AG04449 (cell line): Measurements from ENCODE around the gene HSD17B8.

ENCODE experiments used
- CTCF ChIA-PET: fragments of 350-600 bp; formaldehyde crosslinking; extraction: SDS; loops from one replicate; lab custom pipeline; 2021; ENCODE audit warnings: antibody characterized with exemption; lab: Yijun Ruan, JAX
- POLR2A ChIA-PET: fragments of 400-600, 350-600 bp; formaldehyde crosslinking; extraction: SDS; loops from one replicate; lab custom pipeline; 2020; ENCODE audit warnings: antibody characterized with exemption, inconsistent platforms; lab: Yijun Ruan, JAX
- DNase-seq: peaks from one replicate; pipeline ENCODE4 v3.0.0-alpha.2; 2010; ENCODE audit warnings: low read depth, low spot score
- H3K4me3 ChIP-seq: 2 replicates; pipeline ENCODE4 v1.5.1; 2011; ENCODE audit warnings: low read depth, mild to moderate bottlenecking, control low read depth, low read length
- TF ChIP-seq, protein P1 (sequence below): IDR thresholded peaks from one replicate; pipeline ENCODE4 v1.5.1; 2011; ENCODE audit warnings: mild to moderate bottlenecking, moderate library complexity, low read length, control low read depth, inconsistent platforms; ENCODE audit not compliant: insufficient read depth; ENCODE audit errors: missing control alignments

The HSD17B8 gene

DNA sequence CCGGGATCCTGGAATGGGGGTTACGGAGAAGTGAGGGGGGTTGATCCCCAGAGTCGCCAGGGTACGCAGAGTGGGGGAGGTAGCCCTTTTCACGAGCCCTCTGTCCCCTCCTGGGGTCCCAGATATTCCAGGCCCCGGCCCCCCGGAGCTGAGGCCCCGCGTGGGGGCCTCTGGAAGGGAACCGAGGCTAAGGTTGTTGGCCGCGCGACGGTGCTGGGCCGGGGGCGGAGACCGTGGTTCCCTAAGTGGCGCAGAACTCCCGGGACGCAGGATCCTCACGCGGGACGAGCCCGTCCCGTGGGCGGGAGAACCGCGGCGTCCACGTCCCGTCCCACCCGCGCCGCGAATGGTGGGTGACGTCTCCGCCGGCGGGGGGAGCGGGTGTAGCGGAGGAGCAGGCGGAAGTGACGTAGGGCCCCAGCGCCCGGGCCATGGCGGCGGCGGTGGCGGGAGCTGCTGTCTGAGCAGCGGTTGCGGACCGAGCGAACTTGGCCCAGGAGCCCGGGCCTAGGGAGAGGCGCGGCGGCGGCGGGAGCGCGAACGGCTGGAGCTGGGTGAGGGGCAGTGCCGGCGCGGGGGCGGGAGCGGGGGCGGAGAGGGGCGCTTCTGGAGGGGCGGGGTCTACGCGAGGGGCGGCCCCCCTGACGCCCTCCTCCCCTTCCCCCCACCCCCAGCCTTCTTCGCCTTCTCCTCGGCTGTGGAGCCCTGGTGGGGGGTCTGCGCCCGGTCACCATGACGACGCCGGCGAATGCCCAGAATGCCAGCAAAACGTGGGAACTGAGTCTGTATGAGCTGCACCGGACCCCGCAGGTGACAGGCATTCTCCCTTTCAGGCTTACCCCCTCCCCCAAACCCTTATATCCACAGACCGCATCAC lies 3.9 kb downstream of the HSD17B8 start, which contains the start of gene RING1:
Gene RING1, plus strand, starts transcription at position 410 of the 877 bp plus-strand sequence. Its CDS starts 323 bp downstream, at position 733.
- DNase-seq: no peak
- ChIA-PET POLR2A (interaction anchor here (0.7 to 2.5 kb wide), 5 partner anchors 9 to 236 kb away, joined by 3 to 25 read pairs (median 5); no protein-coding TSS in a partner anchor), CTCF (interaction anchor here (0.6 to 6.0 kb wide), 6 partner anchors 10 to 41 kb away, joined by 3 to 36 read pairs (median 4); no protein-coding TSS in a partner anchor)
- H3K4me3 ChIP-seq: peak within 1 kb of the TSS; percentile 83
- TF ChIP-seq, protein P1, sequence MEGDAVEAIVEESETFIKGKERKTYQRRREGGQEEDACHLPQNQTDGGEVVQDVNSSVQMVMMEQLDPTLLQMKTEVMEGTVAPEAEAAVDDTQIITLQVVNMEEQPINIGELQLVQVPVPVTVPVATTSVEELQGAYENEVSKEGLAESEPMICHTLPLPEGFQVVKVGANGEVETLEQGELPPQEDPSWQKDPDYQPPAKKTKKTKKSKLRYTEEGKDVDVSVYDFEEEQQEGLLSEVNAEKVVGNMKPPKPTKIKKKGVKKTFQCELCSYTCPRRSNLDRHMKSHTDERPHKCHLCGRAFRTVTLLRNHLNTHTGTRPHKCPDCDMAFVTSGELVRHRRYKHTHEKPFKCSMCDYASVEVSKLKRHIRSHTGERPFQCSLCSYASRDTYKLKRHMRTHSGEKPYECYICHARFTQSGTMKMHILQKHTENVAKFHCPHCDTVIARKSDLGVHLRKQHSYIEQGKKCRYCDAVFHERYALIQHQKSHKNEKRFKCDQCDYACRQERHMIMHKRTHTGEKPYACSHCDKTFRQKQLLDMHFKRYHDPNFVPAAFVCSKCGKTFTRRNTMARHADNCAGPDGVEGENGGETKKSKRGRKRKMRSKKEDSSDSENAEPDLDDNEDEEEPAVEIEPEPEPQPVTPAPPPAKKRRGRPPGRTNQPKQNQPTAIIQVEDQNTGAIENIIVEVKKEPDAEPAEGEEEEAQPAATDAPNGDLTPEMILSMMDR: no peak

DNA sequence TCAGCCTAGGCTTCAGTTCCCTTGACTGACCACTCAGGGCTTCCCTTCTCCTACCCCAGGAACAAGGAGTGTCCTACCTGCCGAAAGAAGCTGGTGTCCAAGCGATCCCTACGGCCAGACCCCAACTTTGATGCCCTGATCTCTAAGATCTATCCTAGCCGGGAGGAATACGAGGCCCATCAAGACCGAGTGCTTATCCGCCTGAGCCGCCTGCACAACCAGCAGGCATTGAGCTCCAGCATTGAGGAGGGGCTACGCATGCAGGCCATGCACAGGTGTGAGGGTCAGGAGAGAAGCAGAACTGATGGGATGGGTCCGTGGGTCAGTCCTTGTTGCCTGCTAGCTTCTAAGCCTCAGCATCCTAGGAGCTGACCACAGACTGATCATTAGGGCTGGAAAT lies 5.4 kb downstream of the HSD17B8 start:
- ChIA-PET CTCF (interaction anchor here (1.8 to 6.0 kb wide), 2 partner anchors 12 to 40 kb away, joined by 4 to 36 read pairs; no protein-coding TSS in a partner anchor), POLR2A (no interaction called here)
- DNase-seq: no peak
- TF ChIP-seq, protein P1: no peak
- no peak overlapping the region for H3K4me3 ChIP-seq

DNA sequence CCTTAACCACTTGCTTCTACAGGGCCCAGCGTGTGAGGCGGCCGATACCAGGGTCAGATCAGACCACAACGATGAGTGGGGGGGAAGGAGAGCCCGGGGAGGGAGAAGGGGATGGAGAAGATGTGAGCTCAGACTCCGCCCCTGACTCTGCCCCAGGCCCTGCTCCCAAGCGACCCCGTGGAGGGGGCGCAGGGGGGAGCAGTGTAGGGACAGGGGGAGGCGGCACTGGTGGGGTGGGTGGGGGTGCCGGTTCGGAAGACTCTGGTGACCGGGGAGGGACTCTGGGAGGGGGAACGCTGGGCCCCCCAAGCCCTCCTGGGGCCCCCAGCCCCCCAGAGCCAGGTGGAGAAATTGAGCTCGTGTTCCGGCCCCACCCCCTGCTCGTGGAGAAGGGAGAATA lies 6.7 kb downstream of the HSD17B8 start:
- no peak for DNase-seq
- POLR2A ChIA-PET: no interaction called here
- no peak overlapping the region for H3K4me3 ChIP-seq
- CTCF ChIA-PET: interaction anchor here (1.8 to 6.0 kb wide), 2 partner anchors 13 to 38 kb away, joined by 4 to 36 read pairs; no protein-coding TSS in a partner anchor
- TF ChIP-seq, protein P1: no peak

DNA sequence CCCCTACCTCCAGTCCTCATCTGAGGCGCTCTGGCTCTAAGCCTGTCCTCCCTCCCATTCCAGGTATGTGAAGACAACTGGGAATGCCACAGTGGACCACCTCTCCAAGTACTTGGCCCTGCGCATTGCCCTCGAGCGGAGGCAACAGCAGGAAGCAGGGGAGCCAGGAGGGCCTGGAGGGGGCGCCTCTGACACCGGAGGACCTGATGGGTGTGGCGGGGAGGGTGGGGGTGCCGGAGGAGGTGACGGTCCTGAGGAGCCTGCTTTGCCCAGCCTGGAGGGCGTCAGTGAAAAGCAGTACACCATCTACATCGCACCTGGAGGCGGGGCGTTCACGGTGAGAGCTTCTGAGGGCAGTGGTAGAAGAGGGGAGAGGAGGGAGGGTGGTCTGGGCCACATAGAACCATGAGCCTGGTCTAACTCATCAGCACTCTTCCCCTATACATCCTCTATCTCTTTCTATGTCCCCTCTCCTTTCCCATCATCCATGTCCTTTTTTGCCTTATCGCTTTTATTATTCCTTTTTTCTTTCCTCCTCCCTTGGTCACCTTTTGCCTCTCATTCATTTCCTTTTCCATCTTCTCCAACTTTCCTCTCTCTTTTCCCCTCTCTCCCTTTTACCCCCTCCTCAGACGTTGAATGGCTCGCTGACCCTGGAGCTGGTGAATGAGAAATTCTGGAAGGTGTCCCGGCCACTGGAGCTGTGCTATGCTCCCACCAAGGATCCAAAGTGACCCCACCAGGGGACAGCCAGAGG lies 7.4 kb downstream of the HSD17B8 start:
- TF ChIP-seq, protein P1: no peak
- ChIA-PET POLR2A (no interaction called here), CTCF (interaction anchor here (0.6 to 6.0 kb wide), 3 partner anchors 15 to 38 kb away, joined by 3 to 36 read pairs (median 5); no protein-coding TSS in a partner anchor)
- H3K4me3 ChIP-seq: no peak overlapping the region
- no peak for DNase-seq

DNA sequence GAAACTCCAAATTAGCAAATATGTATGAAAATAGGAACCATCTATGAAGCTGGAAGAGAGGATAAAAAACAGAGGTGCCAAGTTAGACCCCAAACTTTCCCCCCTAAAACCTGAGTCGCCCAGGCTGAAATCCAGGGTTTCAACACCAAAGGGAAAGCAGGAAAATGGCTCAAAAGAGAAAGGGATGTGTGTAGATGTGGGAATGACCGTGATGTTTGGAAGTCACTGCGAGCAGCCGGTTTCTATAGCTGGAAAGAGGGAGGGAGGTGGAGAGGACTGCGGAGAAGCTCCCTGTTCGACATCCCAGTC lies 8.4 kb downstream of the HSD17B8 start:
- DNase-seq: no peak
- ChIA-PET CTCF (interaction anchor here (0.9 to 6.0 kb wide), 4 partner anchors 15 to 279 kb away, joined by 3 to 36 read pairs (median 4); no protein-coding TSS in a partner anchor), POLR2A (interaction anchor here (0.7 to 1.1 kb wide), 4 partner anchors 35 to 76 kb away, joined by 3 to 11 read pairs (median 4); partner anchors contain the start of genes PFDN6 and WDR46)
- TF ChIP-seq, protein P1: no peak
- H3K4me3 ChIP-seq: peak overlapping the region; percentile 62
